Measurements from ENCODE around the gene SV2C. TPM values are rescaled to one million over a fixed set of nuclear protein-coding genes. Genes with fewer than 3 reads are reported as not detected.

Gene SV2C
- total RNA-seq, 1 experiment from 2014 or later, result 0.09 TPM

- TF ChIP-seq E2F1 (CRISPR knock-in tag; IDR thresholded peaks at IDR 0.05) (no peak), GTF2I (CRISPR knock-in tag; conservative IDR thresholded peaks at IDR 0.05) (no peak), JUN (CRISPR knock-in tag; IDR thresholded peaks at IDR 0.05) (no peak), SOX15 (CRISPR knock-in tag; IDR thresholded peaks at IDR 0.05) (no peak), ZNF263 (CRISPR knock-in tag; IDR thresholded peaks at IDR 0.05; ENCODE audit: low read depth) (no peak), PRRX2 (CRISPR knock-in tag; IDR thresholded peaks at IDR 0.05) (no peak), ZBTB43 (CRISPR knock-in tag; IDR thresholded peaks at IDR 0.05) (no peak)
These were observed 305.8 kb downstream of the SV2C start (continued) for GRCh38 chr5:76388791-76389512.

GRCh38 chr5:76389513-76390154 lies 306.5 kb downstream of the SV2C start:
- DNase-seq (ENCODE audit: low spot score), result no peak
- TF ChIP-seq HMGA2 (CRISPR knock-in tag; IDR thresholded peaks at IDR 0.05), result no peak
- TF ChIP-seq KAT7 (CRISPR knock-in tag; IDR thresholded peaks at IDR 0.05; ENCODE audit: borderline replicate concordance), result no peak
- TF ChIP-seq GTF2I (CRISPR knock-in tag; conservative IDR thresholded peaks at IDR 0.05), result no peak
- TF ChIP-seq TEAD4 (CRISPR knock-in tag; IDR thresholded peaks at IDR 0.05), result no peak
- CTCF ChIA-PET, result interaction anchor here (0.6 to 1.2 kb wide), 5 partner anchors 13 to 194 kb away, joined by 3 to 6 read pairs (median 4); partner anchors contain the start of gene IQGAP2
- Mint-ChIP-seq H3K27me3 (ENCODE audit: low read depth) (no peaks in the 10 kb centered on the region), H3K4me1 (peaks cover 36% of the 10 kb centered on the region), H3K36me3 (no peaks in the 10 kb centered on the region), H3K9me3 (no peaks in the 10 kb centered on the region), H3K27ac (no peak overlapping the region), H3K4me3 (no peak overlapping the region)
- POLR2A ChIA-PET, result interaction anchor here (0.7 kb wide), 1 partner anchor 251 kb away, joined by 3 read pairs; no protein-coding TSS in a partner anchor
- no peak for ATAC-seq

GRCh38 chr5:76391014-76391413 lies 307.8 kb downstream of the SV2C start:
- Mint-ChIP-seq H3K27ac (no peak overlapping the region), H3K4me3 (no peak overlapping the region), H3K4me1 (peaks cover 45% of the 10 kb centered on the region), H3K36me3 (no peaks in the 10 kb centered on the region), H3K9me3 (no peaks in the 10 kb centered on the region), H3K27me3 (ENCODE audit: low read depth) (no peaks in the 10 kb centered on the region)
- POLR2A ChIA-PET, result no interaction called here
- CTCF ChIA-PET, result no interaction called here
- TF ChIP-seq GRHL2 (CRISPR knock-in tag; IDR thresholded peaks at IDR 0.05; ENCODE audit: insufficient replicate concordance, severe bottlenecking) (no peak), FOXP4 (CRISPR knock-in tag; IDR thresholded peaks at IDR 0.05) (no peak), JUN (CRISPR knock-in tag; IDR thresholded peaks at IDR 0.05) (no peak), CDX4 (CRISPR knock-in tag; IDR thresholded peaks at IDR 0.05; ENCODE audit: borderline replicate concordance) (no peak), CREM (CRISPR knock-in tag; IDR thresholded peaks at IDR 0.05) (no peak), ZBTB43 (CRISPR knock-in tag; IDR thresholded peaks at IDR 0.05) (no peak), OVOL2 (CRISPR knock-in tag; IDR thresholded peaks at IDR 0.05; ENCODE audit: borderline replicate concordance) (no peak)
- DNase-seq (ENCODE audit: low spot score), result no peak
- ATAC-seq, result no peak
